Measurements from ENCODE around the gene PABPC1L2A. TPM values are rescaled to one million over a fixed set of nuclear protein-coding genes. Genes with fewer than 3 reads are reported as not detected.
"Not testable (repeated sequence)": the region's sequence is repeated elsewhere in the genome, so short reads cannot be mapped to it uniquely, and the experiment has no call there.

PABPC1L2A gene
- total RNA-seq, 1 donor from 2014 or later: not detected

DNA sequence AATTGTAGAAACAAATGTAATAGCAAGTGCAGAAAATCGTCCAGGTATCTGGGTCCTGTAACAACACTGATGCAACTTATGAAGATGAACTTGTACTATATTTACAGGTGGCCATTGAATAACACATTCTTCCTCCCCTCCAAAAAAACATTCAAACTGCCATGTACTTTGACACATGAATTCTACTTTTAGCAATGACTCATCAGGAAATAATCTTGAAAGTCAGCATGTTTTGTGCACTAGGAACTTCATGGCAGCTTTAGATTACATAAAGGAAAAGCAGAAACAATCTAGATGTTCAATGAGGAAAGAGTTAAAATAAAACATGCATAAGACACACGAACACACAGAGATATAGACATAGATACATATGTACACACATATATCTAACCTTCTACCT lies 2.5 kb downstream of the PABPC1L2A start:
- H3K4me3 Mint-ChIP-seq (ENCODE audit: unreplicated experiment): no peak overlapping the region
- DNase-seq (ENCODE audit: extremely low spot score, unreplicated experiment): no peak
- no peak overlapping the region for H3K27ac Mint-ChIP-seq (ENCODE audit: unreplicated experiment)
- H3K27me3 Mint-ChIP-seq (ENCODE audit: unreplicated experiment): peaks cover 9% of the 10 kb centered on the region
- H3K4me1 Mint-ChIP-seq (ENCODE audit: unreplicated experiment): no peaks in the 10 kb centered on the region
- peaks cover 9% of the 10 kb centered on the region for H3K9me3 Mint-ChIP-seq (ENCODE audit: unreplicated experiment)
- no peaks in the 10 kb centered on the region for H3K36me3 Mint-ChIP-seq (ENCODE audit: unreplicated experiment)
- TF ChIP-seq CTCF (IDR thresholded peaks at IDR 0.05): no peak

DNA sequence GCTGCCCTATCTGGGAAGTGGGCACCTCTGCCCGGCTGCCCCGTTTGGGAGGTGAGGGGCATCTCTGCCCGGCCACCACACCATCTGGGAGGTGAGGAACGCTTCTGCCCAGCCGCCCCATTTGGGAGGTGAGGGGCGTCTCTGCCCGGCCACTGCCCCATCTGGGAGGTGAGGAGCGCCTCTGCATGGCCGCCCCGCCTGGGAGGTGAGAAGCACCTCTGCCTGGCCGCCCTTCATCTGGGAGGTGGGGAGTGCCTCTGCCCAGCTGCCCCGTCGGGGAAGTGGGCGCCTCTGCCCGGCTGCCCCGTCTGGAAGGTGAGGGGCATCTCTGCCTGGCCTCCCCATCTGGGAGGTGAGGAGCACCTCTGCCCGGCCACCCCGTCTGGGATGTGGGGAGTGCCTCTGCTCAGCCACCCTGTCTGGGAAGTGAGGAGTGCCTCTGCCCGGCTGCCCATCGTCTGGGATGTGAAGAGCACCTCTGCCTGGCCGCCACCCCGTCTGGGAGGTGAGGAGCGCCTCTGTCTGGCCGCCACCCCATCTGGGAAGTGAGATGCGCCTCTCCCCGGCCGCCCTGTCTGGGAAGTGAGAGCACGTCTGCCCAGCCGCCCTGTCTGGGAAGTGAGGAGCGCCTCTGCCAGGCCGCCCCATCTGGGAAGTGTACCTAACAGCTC lies 9.8 kb downstream of the PABPC1L2A start:
- Mint-ChIP-seq H3K4me1 (ENCODE audit: unreplicated experiment) (no peaks in the 10 kb centered on the region), H3K4me3 (ENCODE audit: unreplicated experiment) (no peak overlapping the region), H3K27me3 (ENCODE audit: unreplicated experiment) (no peaks in the 10 kb centered on the region), H3K27ac (ENCODE audit: unreplicated experiment) (no peak overlapping the region), H3K9me3 (ENCODE audit: unreplicated experiment) (peaks cover 17% of the 10 kb centered on the region), H3K36me3 (ENCODE audit: unreplicated experiment) (no peaks in the 10 kb centered on the region)
- DNase-seq (ENCODE audit: extremely low spot score, unreplicated experiment): peak; percentile 81
- TF ChIP-seq CTCF (IDR thresholded peaks at IDR 0.05): no peak

- no peaks in the 10 kb centered on the region for H3K4me1 Mint-ChIP-seq (ENCODE audit: unreplicated experiment)
- no peak for TF ChIP-seq CTCF (IDR thresholded peaks at IDR 0.05)
- H3K27ac Mint-ChIP-seq (ENCODE audit: unreplicated experiment): no peak overlapping the region
- no peak overlapping the region for H3K4me3 Mint-ChIP-seq (ENCODE audit: unreplicated experiment)
- peaks cover 12% of the 10 kb centered on the region for H3K9me3 Mint-ChIP-seq (ENCODE audit: unreplicated experiment)
- peak; percentile 82 for DNase-seq (ENCODE audit: extremely low spot score, unreplicated experiment)
- no peaks in the 10 kb centered on the region for H3K36me3 Mint-ChIP-seq (ENCODE audit: unreplicated experiment)
- no peaks in the 10 kb centered on the region for H3K27me3 Mint-ChIP-seq (ENCODE audit: unreplicated experiment)
These were observed 10.6 kb downstream of the PABPC1L2A start for GRCh38 chrX:73068467-73069364.

GRCh38 chrX:73067761-73068466 lies 11.4 kb downstream of the PABPC1L2A start:
- H3K4me1 Mint-ChIP-seq (ENCODE audit: unreplicated experiment); H3K36me3 Mint-ChIP-seq (ENCODE audit: unreplicated experiment); H3K4me3 Mint-ChIP-seq (ENCODE audit: unreplicated experiment); DNase-seq (ENCODE audit: extremely low spot score, unreplicated experiment); H3K27ac Mint-ChIP-seq (ENCODE audit: unreplicated experiment); H3K27me3 Mint-ChIP-seq (ENCODE audit: unreplicated experiment): not testable (repeated sequence)
- H3K9me3 Mint-ChIP-seq (ENCODE audit: unreplicated experiment): peaks cover 12% of the 10 kb centered on the region

- DNase-seq (ENCODE audit: extremely low spot score, unreplicated experiment): no peak
- no peak for TF ChIP-seq CTCF (IDR thresholded peaks at IDR 0.05)
- Mint-ChIP-seq H3K4me1 (ENCODE audit: unreplicated experiment) (no peaks in the 10 kb centered on the region), H3K27me3 (ENCODE audit: unreplicated experiment) (no peaks in the 10 kb centered on the region), H3K27ac (ENCODE audit: unreplicated experiment) (no peak overlapping the region), H3K9me3 (ENCODE audit: unreplicated experiment) (peaks cover 48% of the 10 kb centered on the region), H3K4me3 (ENCODE audit: unreplicated experiment) (no peak overlapping the region), H3K36me3 (ENCODE audit: unreplicated experiment) (no peaks in the 10 kb centered on the region)
These were observed 50.4 kb downstream of the PABPC1L2A start for GRCh38 chrX:73028876-73029275.

Other genes starting within 250 kb of the PABPC1L2A start
- gene FAM236C, start 166.9 kb downstream of the PABPC1L2A start, total RNA-seq: not detected in 2 replicates
- gene FAM236A, start 141.3 kb downstream of the PABPC1L2A start, total RNA-seq: not detected in 2 replicates
- gene DMRTC1, start 135.7 kb downstream of the PABPC1L2A start, total RNA-seq: not detected in 2 replicates
- gene PABPC1L2B, start 76.6 kb downstream of the PABPC1L2A start, total RNA-seq: not detected in 2 replicates
- not detected in 2 replicates for gene NAP1L2, start 135.3 kb upstream of the PABPC1L2A start, total RNA-seq